Endothelial cell of umbilical vein (primary cell): ENCODE measurements around the gene SCYL2.

Source experiments
- POLR2A ChIP-seq: IDR thresholded peaks from 2 replicates; pipeline ENCODE4 v1.6.1; 2012; ENCODE audit warnings: low read depth, mild to moderate bottlenecking, control low read depth, low read length
- TF ChIP-seq, protein P1 (sequence below), 2 donors: IDR thresholded peaks; 1 replicate in 1 of 2; 2 replicates in 1 of 2; pipeline ENCODE4 v1.5.1; 2011; ENCODE audit warnings: low read length in 2 of 2, mild to moderate bottlenecking in 2 of 2, moderate library complexity in 2 of 2, control low read depth in 1 of 2, inconsistent platforms in 1 of 2, low read depth in 1 of 2; ENCODE audit not compliant: insufficient read depth in 1 of 2; ENCODE audit errors: extremely low read depth in 1 of 2

DNA sequence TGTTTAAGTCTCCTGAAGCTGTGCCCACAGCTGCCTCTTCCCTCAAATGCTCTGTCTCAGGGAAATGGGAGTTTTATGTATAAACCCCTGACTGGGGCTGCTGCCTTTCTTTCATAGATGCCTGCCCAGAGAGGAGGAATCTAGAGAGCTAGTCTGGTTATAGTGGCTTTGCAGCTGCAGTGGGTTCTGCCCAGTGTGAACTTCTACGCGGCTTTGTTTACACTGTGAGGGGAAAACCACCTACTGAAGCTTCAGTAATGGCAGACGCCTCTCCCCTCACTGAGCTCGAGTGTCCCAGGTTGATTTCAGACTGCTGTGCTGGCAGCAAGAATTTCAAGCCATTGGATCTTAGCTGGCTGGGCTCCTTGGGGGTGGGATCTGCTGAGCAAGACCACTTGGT lies 36.9 kb downstream of the SCYL2 start:
- TF ChIP-seq, protein P1, sequence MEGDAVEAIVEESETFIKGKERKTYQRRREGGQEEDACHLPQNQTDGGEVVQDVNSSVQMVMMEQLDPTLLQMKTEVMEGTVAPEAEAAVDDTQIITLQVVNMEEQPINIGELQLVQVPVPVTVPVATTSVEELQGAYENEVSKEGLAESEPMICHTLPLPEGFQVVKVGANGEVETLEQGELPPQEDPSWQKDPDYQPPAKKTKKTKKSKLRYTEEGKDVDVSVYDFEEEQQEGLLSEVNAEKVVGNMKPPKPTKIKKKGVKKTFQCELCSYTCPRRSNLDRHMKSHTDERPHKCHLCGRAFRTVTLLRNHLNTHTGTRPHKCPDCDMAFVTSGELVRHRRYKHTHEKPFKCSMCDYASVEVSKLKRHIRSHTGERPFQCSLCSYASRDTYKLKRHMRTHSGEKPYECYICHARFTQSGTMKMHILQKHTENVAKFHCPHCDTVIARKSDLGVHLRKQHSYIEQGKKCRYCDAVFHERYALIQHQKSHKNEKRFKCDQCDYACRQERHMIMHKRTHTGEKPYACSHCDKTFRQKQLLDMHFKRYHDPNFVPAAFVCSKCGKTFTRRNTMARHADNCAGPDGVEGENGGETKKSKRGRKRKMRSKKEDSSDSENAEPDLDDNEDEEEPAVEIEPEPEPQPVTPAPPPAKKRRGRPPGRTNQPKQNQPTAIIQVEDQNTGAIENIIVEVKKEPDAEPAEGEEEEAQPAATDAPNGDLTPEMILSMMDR (IDR thresholded peaks at IDR 0.05; ENCODE audit: extremely low read depth in 1 of 2, insufficient read depth in 1 of 2, low read depth in 1 of 2, low read length in 2 of 2) = no peak
- TF ChIP-seq POLR2A = no peak
